Neuron (in vitro differentiated cells): ENCODE data around the gene ATRNL1.

ENCODE experiments used
- H2AFZ ChIP-seq: one replicate; pipeline ENCODE4 v1.6.1; 2013; ENCODE audit warnings: low read depth, mild to moderate bottlenecking, inconsistent platforms, low read length, moderate library complexity
- H3K27me3 ChIP-seq: one replicate; pipeline ENCODE4 v1.6.1; 2013; ENCODE audit warnings: low read length; ENCODE audit not compliant: insufficient read depth
- H3K36me3 ChIP-seq: one replicate; pipeline ENCODE4 v1.6.1; 2013; ENCODE audit warnings: low read length; ENCODE audit not compliant: insufficient read depth
- H3K4me1 ChIP-seq: one replicate; pipeline ENCODE4 v1.6.1; 2013; ENCODE audit warnings: low read length; ENCODE audit not compliant: insufficient read depth
- H3K4me3 ChIP-seq: 2 replicates; pipeline ENCODE4 v1.5.1; 2013; ENCODE audit warnings: mild to moderate bottlenecking, low read length, moderate library complexity
- H3K9me3 ChIP-seq: one replicate; pipeline ENCODE4 v1.6.1; 2013; ENCODE audit warnings: low read length

The ATRNL1 gene

GRCh38 chr10:115539142-115539762 lies 446.1 kb downstream of the ATRNL1 start:
- H3K36me3 ChIP-seq: no peaks in the 10 kb centered on the region
- H3K4me3 ChIP-seq: no peak overlapping the region
- no peaks in the 10 kb centered on the region for H3K27me3 ChIP-seq
- peaks cover 5% of the 10 kb centered on the region for H3K4me1 ChIP-seq
- H2AFZ ChIP-seq: no peak overlapping the region
- peaks cover 2% of the 10 kb centered on the region for H3K9me3 ChIP-seq

GRCh38 chr10:115555887-115556402 lies 462.8 kb downstream of the ATRNL1 start:
- Histone ChIP-seq H2AFZ (no peak overlapping the region), H3K36me3 (no peaks in the 10 kb centered on the region), H3K27me3 (no peaks in the 10 kb centered on the region)

GRCh38 chr10:115558252-115558651 lies 465.1 kb downstream of the ATRNL1 start:
- Histone ChIP-seq H3K4me1 (no peaks in the 10 kb centered on the region), H2AFZ (no peak overlapping the region), H3K4me3 (no peak overlapping the region), H3K9me3 (no peaks in the 10 kb centered on the region), H3K36me3 (no peaks in the 10 kb centered on the region), H3K27me3 (no peaks in the 10 kb centered on the region)

More at GRCh38 chr10:115555887-115556402, 462.8 kb downstream of the ATRNL1 start:
- Histone ChIP-seq H3K9me3 (no peaks in the 10 kb centered on the region), H3K4me1 (no peaks in the 10 kb centered on the region), H3K4me3 (no peak overlapping the region)

- no peaks in the 10 kb centered on the region for H3K9me3 ChIP-seq
- H3K27me3 ChIP-seq: no peaks in the 10 kb centered on the region
Measured at GRCh38 chr10:115566867-115567266, 473.7 kb downstream of the ATRNL1 start.

GRCh38 chr10:115572740-115573455 lies 479.7 kb downstream of the ATRNL1 start:
- no peak overlapping the region for H3K4me3 ChIP-seq
- no peak overlapping the region for H2AFZ ChIP-seq
- no peaks in the 10 kb centered on the region for H3K36me3 ChIP-seq
- no peaks in the 10 kb centered on the region for H3K9me3 ChIP-seq
- no peaks in the 10 kb centered on the region for H3K4me1 ChIP-seq
- H3K27me3 ChIP-seq: no peaks in the 10 kb centered on the region

More at GRCh38 chr10:115566867-115567266, 473.7 kb downstream of the ATRNL1 start:
- Histone ChIP-seq H3K4me1 (no peaks in the 10 kb centered on the region), H2AFZ (no peak overlapping the region), H3K36me3 (no peaks in the 10 kb centered on the region), H3K4me3 (no peak overlapping the region)

GRCh38 chr10:115580239-115580638 lies 487.1 kb downstream of the ATRNL1 start:
- Histone ChIP-seq H3K9me3 (no peaks in the 10 kb centered on the region), H2AFZ (no peak overlapping the region), H3K27me3 (no peaks in the 10 kb centered on the region), H3K4me3 (no peak overlapping the region), H3K4me1 (no peaks in the 10 kb centered on the region), H3K36me3 (no peaks in the 10 kb centered on the region)

- Histone ChIP-seq H3K4me1 (no peaks in the 10 kb centered on the region), H3K27me3 (no peaks in the 10 kb centered on the region), H3K36me3 (no peaks in the 10 kb centered on the region), H2AFZ (no peak overlapping the region), H3K4me3 (no peak overlapping the region), H3K9me3 (no peaks in the 10 kb centered on the region)
Measured at GRCh38 chr10:115593060-115593459, 499.9 kb downstream of the ATRNL1 start.

GRCh38 chr10:115604627-115605026 lies 511.5 kb downstream of the ATRNL1 start:
- H3K36me3 ChIP-seq: no peaks in the 10 kb centered on the region

GRCh38 chr10:115606086-115606485 lies 512.9 kb downstream of the ATRNL1 start:
- no peaks in the 10 kb centered on the region for H3K27me3 ChIP-seq

More at GRCh38 chr10:115604627-115605026, 511.5 kb downstream of the ATRNL1 start:
- peaks cover 16% of the 10 kb centered on the region for H3K4me1 ChIP-seq
- no peak overlapping the region for H2AFZ ChIP-seq
- H3K27me3 ChIP-seq: no peaks in the 10 kb centered on the region
- no peak overlapping the region for H3K4me3 ChIP-seq
- H3K9me3 ChIP-seq: no peaks in the 10 kb centered on the region

GRCh38 chr10:115606741-115607140 lies 513.6 kb downstream of the ATRNL1 start:
- H3K9me3 ChIP-seq: no peaks in the 10 kb centered on the region
- H3K27me3 ChIP-seq: no peaks in the 10 kb centered on the region
- no peaks in the 10 kb centered on the region for H3K36me3 ChIP-seq
- peaks cover 13% of the 10 kb centered on the region for H3K4me1 ChIP-seq
- H2AFZ ChIP-seq: no peak overlapping the region
- no peak overlapping the region for H3K4me3 ChIP-seq

More at GRCh38 chr10:115606086-115606485, 512.9 kb downstream of the ATRNL1 start:
- H3K4me3 ChIP-seq: no peak overlapping the region
- H2AFZ ChIP-seq: no peak overlapping the region
- H3K9me3 ChIP-seq: no peaks in the 10 kb centered on the region
- H3K36me3 ChIP-seq: no peaks in the 10 kb centered on the region
- H3K4me1 ChIP-seq: peaks cover 13% of the 10 kb centered on the region

GRCh38 chr10:115624448-115624847 lies 531.3 kb downstream of the ATRNL1 start:
- Histone ChIP-seq H3K4me3 (no peak overlapping the region), H3K27me3 (no peaks in the 10 kb centered on the region), H2AFZ (no peak overlapping the region), H3K4me1 (no peaks in the 10 kb centered on the region), H3K36me3 (no peaks in the 10 kb centered on the region), H3K9me3 (peaks cover 2% of the 10 kb centered on the region)

- Histone ChIP-seq H3K36me3 (no peaks in the 10 kb centered on the region), H3K4me3 (no peak overlapping the region), H3K27me3 (no peaks in the 10 kb centered on the region), H3K9me3 (no peaks in the 10 kb centered on the region), H3K4me1 (no peaks in the 10 kb centered on the region), H2AFZ (no peak overlapping the region)
Measured at GRCh38 chr10:115628616-115629015, 535.5 kb downstream of the ATRNL1 start.

GRCh38 chr10:115638246-115638645 lies 545.1 kb downstream of the ATRNL1 start:
- H3K4me1 ChIP-seq: no peaks in the 10 kb centered on the region

More at GRCh38 chr10:115638246-115638645, 545.1 kb downstream of the ATRNL1 start:
- H2AFZ ChIP-seq: no peak overlapping the region
- no peaks in the 10 kb centered on the region for H3K9me3 ChIP-seq
- no peaks in the 10 kb centered on the region for H3K27me3 ChIP-seq
- no peaks in the 10 kb centered on the region for H3K36me3 ChIP-seq
- no peak overlapping the region for H3K4me3 ChIP-seq
